BE2C (cell line): ENCODE data around the gene IGDCC3.

Source experiments
- DNase-seq: peaks from one replicate; pipeline ENCODE4 v3.0.0-alpha.2; 2020
- H3K27me3 ChIP-seq: fragments of 250-450 bp; sonication (Bioruptor Pico); 2 replicates; pipeline ENCODE4 v1.5.1; 2020; ENCODE audit warnings: mild to moderate bottlenecking
- H3K36me3 ChIP-seq: fragments of 250-450 bp; sonication (Bioruptor Pico); 2 replicates; pipeline ENCODE4 v1.5.1; 2020; ENCODE audit warnings: mild to moderate bottlenecking
- H3K4me1 ChIP-seq: fragments of 250-450 bp; sonication (Bioruptor Pico); 2 replicates; pipeline ENCODE4 v1.5.1; 2020
- H3K4me3 ChIP-seq: 2 replicates; pipeline ENCODE4 v1.5.1; 2011; ENCODE audit warnings: low read depth, low read length
- H3K9me3 ChIP-seq: fragments of 250-450 bp; sonication (Bioruptor Pico); 2 replicates; pipeline ENCODE4 v1.5.1; 2020
- CTCF ChIP-seq: IDR thresholded peaks from 2 replicates; pipeline ENCODE4 v1.5.1; 2012; ENCODE audit warnings: mild to moderate bottlenecking, low read depth, low read length

IGDCC3 gene

GRCh38 chr15:65311760-65312159 lies 66.0 kb downstream of the IGDCC3 start:
- no peak for TF ChIP-seq CTCF
- peaks cover 6% of the 10 kb centered on the region for H3K4me1 ChIP-seq
- DNase-seq: no peak

GRCh38 chr15:65310431-65311137 lies 67.2 kb downstream of the IGDCC3 start:
- no peak for TF ChIP-seq CTCF
- Histone ChIP-seq H3K4me3 (no peak overlapping the region), H3K27me3 (no peaks in the 10 kb centered on the region), H3K36me3 (no peaks in the 10 kb centered on the region), H3K4me1 (peaks cover 6% of the 10 kb centered on the region), H3K9me3 (no peaks in the 10 kb centered on the region)
- no peak for DNase-seq

More at GRCh38 chr15:65311760-65312159, 66.0 kb downstream of the IGDCC3 start:
- no peaks in the 10 kb centered on the region for H3K9me3 ChIP-seq
- H3K36me3 ChIP-seq: no peaks in the 10 kb centered on the region
- no peak overlapping the region for H3K4me3 ChIP-seq
- no peaks in the 10 kb centered on the region for H3K27me3 ChIP-seq

- Histone ChIP-seq H3K4me3 (no peak overlapping the region), H3K27me3 (no peaks in the 10 kb centered on the region), H3K4me1 (peaks cover 6% of the 10 kb centered on the region), H3K9me3 (no peaks in the 10 kb centered on the region), H3K36me3 (no peaks in the 10 kb centered on the region)
- no peak for DNase-seq
- no peak for TF ChIP-seq CTCF
Observed at GRCh38 chr15:65309882-65310418, 67.9 kb downstream of the IGDCC3 start.

- TF ChIP-seq CTCF: no peak
- Histone ChIP-seq H3K4me3 (no peak overlapping the region), H3K9me3 (no peaks in the 10 kb centered on the region), H3K4me1 (peaks cover 10% of the 10 kb centered on the region), H3K27me3 (no peaks in the 10 kb centered on the region), H3K36me3 (no peaks in the 10 kb centered on the region)
- DNase-seq: no peak
Observed at GRCh38 chr15:65307978-65308377, 69.8 kb downstream of the IGDCC3 start.

- DNase-seq: no peak
- H3K9me3 ChIP-seq: no peaks in the 10 kb centered on the region
- H3K27me3 ChIP-seq: no peaks in the 10 kb centered on the region
- TF ChIP-seq CTCF: no peak
- peaks cover 4% of the 10 kb centered on the region; the same call in 1 of the 2 replicates for H3K4me1 ChIP-seq
- no peak overlapping the region for H3K4me3 ChIP-seq
- no peaks in the 10 kb centered on the region for H3K36me3 ChIP-seq
Observed at GRCh38 chr15:65306551-65306950, 71.3 kb downstream of the IGDCC3 start.

GRCh38 chr15:65305776-65306175 lies 72.0 kb downstream of the IGDCC3 start:
- DNase-seq: no peak
- Histone ChIP-seq H3K4me3 (no peak overlapping the region), H3K9me3 (no peaks in the 10 kb centered on the region), H3K27me3 (no peaks in the 10 kb centered on the region), H3K36me3 (no peaks in the 10 kb centered on the region), H3K4me1 (peaks cover 4% of the 10 kb centered on the region; the same call in 1 of the 2 replicates)
- no peak for TF ChIP-seq CTCF
